GM23338 (cell line): ENCODE measurements around the gene ZNF692. TPM values are rescaled to one million over a fixed set of nuclear protein-coding genes. Genes with fewer than 3 reads are reported as not detected.

Experiments used
- ATAC-seq: fragments of 200-7000 bp; cut with Tn5 transposase; 3 replicates; pipeline ENCODE4 v1.9.1; 2020
- DNase-seq: peaks from one replicate; pipeline ENCODE4 v3.0.0-alpha.2; 2015; ENCODE audit warnings: low spot score
- H2AFZ ChIP-seq: fragments of 200-600 bp; sonication (generic); 2 replicates; pipeline ENCODE4 v1.8.0; 2016; ENCODE audit warnings: antibody characterized with exemption, mild to moderate bottlenecking, moderate library complexity
- H3F3A ChIP-seq: fragments of 200-600 bp; sonication (generic); replicated peaks from 2 replicates; pipeline ENCODE4 v1.8.0; 2017; ENCODE audit warnings: antibody characterized with exemption, mixed run types, low read depth
- H3K27ac ChIP-seq: fragments of 200-600 bp; sonication (generic); 2 replicates; pipeline ENCODE4 v1.6.1; 2016; ENCODE audit warnings: low read depth
- H3K27me3 ChIP-seq: fragments of 200-600 bp; sonication (generic); 2 replicates; pipeline ENCODE4 v1.8.0; 2016; ENCODE audit warnings: mild to moderate bottlenecking, mixed run types, moderate library complexity; ENCODE audit not compliant: insufficient read depth
- H3K36me3 ChIP-seq: fragments of 200-600 bp; sonication (generic); 2 replicates; pipeline ENCODE4 v1.8.0; 2016; ENCODE audit warnings: mild to moderate bottlenecking; ENCODE audit not compliant: insufficient read depth
- H3K4me1 ChIP-seq: fragments of 200-600 bp; sonication (generic); 2 replicates; pipeline ENCODE4 v1.8.0; 2016; ENCODE audit warnings: mild to moderate bottlenecking, moderate library complexity; ENCODE audit not compliant: insufficient read depth
- H3K4me2 ChIP-seq: fragments of 200-600 bp; sonication (generic); 2 replicates; pipeline ENCODE4 v1.7.1; 2017; ENCODE audit warnings: mixed run types
- H3K4me3 ChIP-seq: fragments of 200-600 bp; sonication (generic); 2 replicates; pipeline ENCODE4 v1.6.1; 2016; ENCODE audit warnings: mixed run types
- H3K79me2 ChIP-seq: fragments of 200-600 bp; sonication (generic); replicated peaks from 2 replicates; pipeline ENCODE4 v1.8.0; 2017; ENCODE audit warnings: mild to moderate bottlenecking; ENCODE audit not compliant: insufficient read depth
- H3K9me2 ChIP-seq: fragments of 200-600 bp; sonication (generic); 2 replicates; pipeline ENCODE4 v1.8.0; 2017; ENCODE audit not compliant: insufficient read depth
- H4K20me1 ChIP-seq: fragments of 200-600 bp; sonication (generic); replicated peaks from 2 replicates; pipeline ENCODE4 v1.8.0; 2017; ENCODE audit warnings: mild to moderate bottlenecking; ENCODE audit not compliant: insufficient read depth
- H3K27ac Mint-ChIP-seq: 2 replicates; pipeline ENCODE4 v1.8.0; 2020; ENCODE audit warnings: inconsistent platforms, mild to moderate bottlenecking, moderate library complexity, mixed read lengths
- H3K27me3 Mint-ChIP-seq: 3 replicates; pipeline ENCODE4 v1.8.0; 2022; ENCODE audit warnings: low read depth, mild to moderate bottlenecking, moderate library complexity, mixed read lengths, inconsistent platforms; ENCODE audit not compliant: insufficient read depth, poor library complexity
- H3K36me3 Mint-ChIP-seq: 3 replicates; pipeline ENCODE4 v1.8.0; 2021; ENCODE audit warnings: low read depth, mild to moderate bottlenecking, inconsistent platforms, moderate library complexity, mixed read lengths
- H3K4me1 Mint-ChIP-seq: 3 replicates; pipeline ENCODE4 v1.8.0; 2020; ENCODE audit warnings: mild to moderate bottlenecking, inconsistent platforms, mixed read lengths
- H3K4me3 Mint-ChIP-seq: 3 replicates; pipeline ENCODE4 v1.8.0; 2021; ENCODE audit warnings: moderate library complexity, mild to moderate bottlenecking, inconsistent platforms, mixed read lengths
- H3K9me3 Mint-ChIP-seq: 3 replicates; pipeline ENCODE4 v1.8.0; 2020; ENCODE audit warnings: moderate library complexity, mild to moderate bottlenecking, inconsistent platforms, mixed read lengths
- CREB1 ChIP-seq: fragments of 250-450 bp; sonication (Bioruptor Pico); IDR thresholded peaks from 2 replicates; pipeline ENCODE4 v1.5.0; 2020; ENCODE audit warnings: low read depth, mild to moderate bottlenecking, moderate library complexity
- EZH2phosphoT487 ChIP-seq: fragments of 200-600 bp; sonication (generic); IDR thresholded peaks from one replicate; pipeline ENCODE4 v1.8.1; 2018; ENCODE audit warnings: antibody characterized with exemption; ENCODE audit not compliant: unreplicated experiment
- JUNB ChIP-seq: IDR thresholded peaks from one replicate; pipeline ENCODE4 v1.6.1; 2016; ENCODE audit warnings: antibody characterized with exemption; ENCODE audit not compliant: unreplicated experiment
- NANOG ChIP-seq: IDR thresholded peaks from 2 replicates; pipeline ENCODE4 v1.6.1; 2016; ENCODE audit warnings: antibody characterized with exemption, borderline replicate concordance
- STAT1 ChIP-seq: IDR thresholded peaks from one replicate; pipeline ENCODE4 v1.6.1; 2016; ENCODE audit warnings: antibody characterized with exemption; ENCODE audit not compliant: unreplicated experiment
- polyA plus RNA-seq: library from polyadenylated mRNA; unstranded; fragments of >200 nt; fragmentation: Nextera tagmentation; extraction: Ambion mirVana; gene quantifications from 2 replicates; pipeline ENCODE4 v1.2.1, GENCODE V29; 2016
- total RNA-seq: library from RNA; depleted of rRNA; stranded (reverse); fragments of >200 nt; shearing (Covaris generic); gene quantifications from 2 replicates; pipeline ENCODE4 v1.2.3, GENCODE V29; 2014
- TF ChIP-seq, protein P1 (sequence below): fragments of 250-450 bp; sonication (Bioruptor Pico); IDR thresholded peaks from 2 replicates; pipeline ENCODE4 v1.5.0; 2020; ENCODE audit warnings: mild to moderate bottlenecking, moderate library complexity
- TF ChIP-seq, protein P2 (sequence below): IDR thresholded peaks from 2 replicates; pipeline ENCODE4 v1.6.1; 2016; ENCODE audit warnings: antibody characterized with exemption
- TF ChIP-seq, protein P3 (sequence below), 2 experiments: fragments of 200-600 bp in 1 of 2; sonication (generic) in 1 of 2; conservative IDR thresholded peaks; 2 replicates each; pipeline versions ENCODE4 v1.5.1 to v1.6.1; 2016 to 2017; ENCODE audit warnings: antibody characterized with exemption in 2 of 2, low read depth in 2 of 2, mild to moderate bottlenecking in 2 of 2, moderate library complexity in 1 of 2

ZNF692 gene
- total and polyA plus RNA-seq, 2 experiments from 2014 or later = 41.2 to 57.1 TPM

GRCh38 chr1:248847956-248848561, 10.8 kb downstream of the ZNF692 start (continued):
- TF ChIP-seq, protein P1, sequence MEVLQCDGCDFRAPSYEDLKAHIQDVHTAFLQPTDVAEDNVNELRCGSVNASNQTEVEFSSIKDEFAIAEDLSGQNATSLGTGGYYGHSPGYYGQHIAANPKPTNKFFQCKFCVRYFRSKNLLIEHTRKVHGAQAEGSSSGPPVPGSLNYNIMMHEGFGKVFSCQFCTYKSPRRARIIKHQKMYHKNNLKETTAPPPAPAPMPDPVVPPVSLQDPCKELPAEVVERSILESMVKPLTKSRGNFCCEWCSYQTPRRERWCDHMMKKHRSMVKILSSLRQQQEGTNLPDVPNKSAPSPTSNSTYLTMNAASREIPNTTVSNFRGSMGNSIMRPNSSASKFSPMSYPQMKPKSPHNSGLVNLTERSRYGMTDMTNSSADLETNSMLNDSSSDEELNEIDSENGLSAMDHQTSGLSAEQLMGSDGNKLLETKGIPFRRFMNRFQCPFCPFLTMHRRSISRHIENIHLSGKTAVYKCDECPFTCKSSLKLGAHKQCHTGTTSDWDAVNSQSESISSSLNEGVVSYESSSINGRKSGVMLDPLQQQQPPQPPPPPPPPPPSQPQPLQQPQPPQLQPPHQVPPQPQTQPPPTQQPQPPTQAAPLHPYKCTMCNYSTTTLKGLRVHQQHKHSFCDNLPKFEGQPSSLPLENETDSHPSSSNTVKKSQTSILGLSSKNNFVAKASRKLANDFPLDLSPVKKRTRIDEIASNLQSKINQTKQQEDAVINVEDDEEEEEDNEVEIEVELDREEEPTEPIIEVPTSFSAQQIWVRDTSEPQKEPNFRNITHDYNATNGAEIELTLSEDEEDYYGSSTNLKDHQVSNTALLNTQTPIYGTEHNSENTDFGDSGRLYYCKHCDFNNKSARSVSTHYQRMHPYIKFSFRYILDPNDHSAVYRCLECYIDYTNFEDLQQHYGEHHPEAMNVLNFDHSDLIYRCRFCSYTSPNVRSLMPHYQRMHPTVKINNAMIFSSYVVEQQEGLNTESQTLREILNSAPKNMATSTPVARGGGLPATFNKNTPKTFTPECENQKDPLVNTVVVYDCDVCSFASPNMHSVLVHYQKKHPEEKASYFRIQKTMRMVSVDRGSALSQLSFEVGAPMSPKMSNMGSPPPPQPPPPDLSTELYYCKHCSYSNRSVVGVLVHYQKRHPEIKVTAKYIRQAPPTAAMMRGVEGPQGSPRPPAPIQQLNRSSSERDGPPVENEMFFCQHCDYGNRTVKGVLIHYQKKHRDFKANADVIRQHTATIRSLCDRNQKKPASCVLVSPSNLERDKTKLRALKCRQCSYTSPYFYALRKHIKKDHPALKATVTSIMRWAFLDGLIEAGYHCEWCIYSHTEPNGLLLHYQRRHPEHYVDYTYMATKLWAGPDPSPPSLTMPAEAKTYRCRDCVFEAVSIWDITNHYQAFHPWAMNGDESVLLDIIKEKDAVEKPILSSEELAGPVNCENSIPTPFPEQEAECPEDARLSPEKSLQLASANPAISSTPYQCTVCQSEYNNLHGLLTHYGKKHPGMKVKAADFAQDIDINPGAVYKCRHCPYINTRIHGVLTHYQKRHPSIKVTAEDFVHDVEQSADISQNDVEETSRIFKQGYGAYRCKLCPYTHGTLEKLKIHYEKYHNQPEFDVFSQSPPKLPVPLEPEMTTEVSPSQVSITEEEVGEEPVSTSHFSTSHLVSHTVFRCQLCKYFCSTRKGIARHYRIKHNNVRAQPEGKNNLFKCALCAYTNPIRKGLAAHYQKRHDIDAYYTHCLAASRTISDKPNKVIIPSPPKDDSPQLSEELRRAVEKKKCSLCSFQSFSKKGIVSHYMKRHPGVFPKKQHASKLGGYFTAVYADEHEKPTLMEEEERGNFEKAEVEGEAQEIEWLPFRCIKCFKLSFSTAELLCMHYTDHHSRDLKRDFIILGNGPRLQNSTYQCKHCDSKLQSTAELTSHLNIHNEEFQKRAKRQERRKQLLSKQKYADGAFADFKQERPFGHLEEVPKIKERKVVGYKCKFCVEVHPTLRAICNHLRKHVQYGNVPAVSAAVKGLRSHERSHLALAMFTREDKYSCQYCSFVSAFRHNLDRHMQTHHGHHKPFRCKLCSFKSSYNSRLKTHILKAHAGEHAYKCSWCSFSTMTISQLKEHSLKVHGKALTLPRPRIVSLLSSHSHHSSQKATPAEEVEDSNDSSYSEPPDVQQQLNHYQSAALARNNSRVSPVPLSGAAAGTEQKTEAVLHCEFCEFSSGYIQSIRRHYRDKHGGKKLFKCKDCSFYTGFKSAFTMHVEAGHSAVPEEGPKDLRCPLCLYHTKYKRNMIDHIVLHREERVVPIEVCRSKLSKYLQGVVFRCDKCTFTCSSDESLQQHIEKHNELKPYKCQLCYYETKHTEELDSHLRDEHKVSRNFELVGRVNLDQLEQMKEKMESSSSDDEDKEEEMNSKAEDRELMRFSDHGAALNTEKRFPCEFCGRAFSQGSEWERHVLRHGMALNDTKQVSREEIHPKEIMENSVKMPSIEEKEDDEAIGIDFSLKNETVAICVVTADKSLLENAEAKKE = no peak
- TF ChIP-seq, protein P2, sequence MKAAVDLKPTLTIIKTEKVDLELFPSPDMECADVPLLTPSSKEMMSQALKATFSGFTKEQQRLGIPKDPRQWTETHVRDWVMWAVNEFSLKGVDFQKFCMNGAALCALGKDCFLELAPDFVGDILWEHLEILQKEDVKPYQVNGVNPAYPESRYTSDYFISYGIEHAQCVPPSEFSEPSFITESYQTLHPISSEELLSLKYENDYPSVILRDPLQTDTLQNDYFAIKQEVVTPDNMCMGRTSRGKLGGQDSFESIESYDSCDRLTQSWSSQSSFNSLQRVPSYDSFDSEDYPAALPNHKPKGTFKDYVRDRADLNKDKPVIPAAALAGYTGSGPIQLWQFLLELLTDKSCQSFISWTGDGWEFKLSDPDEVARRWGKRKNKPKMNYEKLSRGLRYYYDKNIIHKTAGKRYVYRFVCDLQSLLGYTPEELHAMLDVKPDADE = no peak
- TF ChIP-seq EZH2phosphoT487 (no peak), NANOG (no peak), JUNB (no peak)

DNA sequence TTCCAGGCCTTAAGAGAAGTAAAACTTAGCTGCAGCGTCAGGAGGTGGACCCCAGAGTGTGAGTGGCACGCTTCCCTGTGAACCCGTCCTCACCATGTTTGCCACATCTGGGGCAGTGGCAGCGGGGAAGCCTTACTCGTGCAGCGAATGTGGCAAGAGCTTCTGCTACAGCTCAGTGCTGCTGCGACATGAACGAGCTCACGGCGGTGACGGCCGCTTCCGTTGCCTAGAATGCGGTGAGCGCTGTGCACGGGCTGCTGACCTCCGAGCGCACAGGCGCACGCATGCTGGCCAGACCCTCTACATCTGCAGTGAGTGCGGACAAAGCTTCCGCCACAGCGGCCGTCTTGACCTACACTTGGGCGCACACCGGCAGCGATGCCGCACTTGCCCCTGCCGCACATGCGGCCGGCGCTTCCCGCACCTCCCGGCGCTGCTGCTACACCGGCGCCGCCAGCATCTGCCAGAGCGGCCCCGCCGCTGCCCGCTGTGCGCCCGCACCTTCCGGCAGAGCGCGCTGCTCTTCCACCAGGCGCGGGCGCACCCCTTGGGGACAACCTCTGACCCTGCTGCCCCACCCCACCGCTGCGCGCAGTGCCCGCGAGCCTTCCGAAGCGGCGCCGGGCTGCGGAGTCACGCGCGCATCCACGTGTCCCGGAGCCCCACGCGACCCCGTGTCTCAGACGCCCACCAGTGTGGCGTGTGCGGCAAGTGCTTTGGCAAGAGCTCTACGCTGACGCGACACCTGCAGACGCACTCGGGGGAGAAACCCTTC, 11.5 kb downstream of the ZNF692 start:
- H3K36me3 Mint-ChIP-seq = peaks cover 43% of the 10 kb centered on the region
- Histone ChIP-seq H3K4me2 (peak overlapping the region; percentile 89), H2AFZ (peak overlapping the region; percentile 86), H3K27me3 (peaks cover 47% of the 10 kb centered on the region), H3K27ac (no peak overlapping the region), H4K20me1 (peaks cover 13% of the 10 kb centered on the region), H3F3A (peaks cover 13% of the 10 kb centered on the region), H3K4me3 (peak overlapping the region; percentile 68), H3K79me2 (no peaks in the 10 kb centered on the region), H3K36me3 (no peaks in the 10 kb centered on the region), H3K9me2 (no peaks in the 10 kb centered on the region), H3K4me1 (peaks cover 6% of the 10 kb centered on the region; the same call in 1 of the 2 replicates)
- H3K9me3 Mint-ChIP-seq = no peaks in the 10 kb centered on the region; the same call in 2 of the 3 replicates
- peaks cover 8% of the 10 kb centered on the region for H3K4me1 Mint-ChIP-seq
- peaks cover 18% of the 10 kb centered on the region for H3K27me3 Mint-ChIP-seq
- DNase-seq (peak; percentile 81), ATAC-seq (peak; percentile 85)
- peak overlapping the region; percentile 62; the same call in 2 of the 3 replicates for H3K4me3 Mint-ChIP-seq
- TF ChIP-seq STAT1 (no peak), NANOG (no peak), EZH2phosphoT487 (no peak), CREB1 (CRISPR knock-in tag) (no peak)
- TF ChIP-seq, protein P2 = no peak
- TF ChIP-seq, protein P3, sequence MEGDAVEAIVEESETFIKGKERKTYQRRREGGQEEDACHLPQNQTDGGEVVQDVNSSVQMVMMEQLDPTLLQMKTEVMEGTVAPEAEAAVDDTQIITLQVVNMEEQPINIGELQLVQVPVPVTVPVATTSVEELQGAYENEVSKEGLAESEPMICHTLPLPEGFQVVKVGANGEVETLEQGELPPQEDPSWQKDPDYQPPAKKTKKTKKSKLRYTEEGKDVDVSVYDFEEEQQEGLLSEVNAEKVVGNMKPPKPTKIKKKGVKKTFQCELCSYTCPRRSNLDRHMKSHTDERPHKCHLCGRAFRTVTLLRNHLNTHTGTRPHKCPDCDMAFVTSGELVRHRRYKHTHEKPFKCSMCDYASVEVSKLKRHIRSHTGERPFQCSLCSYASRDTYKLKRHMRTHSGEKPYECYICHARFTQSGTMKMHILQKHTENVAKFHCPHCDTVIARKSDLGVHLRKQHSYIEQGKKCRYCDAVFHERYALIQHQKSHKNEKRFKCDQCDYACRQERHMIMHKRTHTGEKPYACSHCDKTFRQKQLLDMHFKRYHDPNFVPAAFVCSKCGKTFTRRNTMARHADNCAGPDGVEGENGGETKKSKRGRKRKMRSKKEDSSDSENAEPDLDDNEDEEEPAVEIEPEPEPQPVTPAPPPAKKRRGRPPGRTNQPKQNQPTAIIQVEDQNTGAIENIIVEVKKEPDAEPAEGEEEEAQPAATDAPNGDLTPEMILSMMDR (conservative IDR thresholded peaks at IDR 0.05; ENCODE audit: low read depth in 2 of 2) = peak in 1 of 2 experiments; percentile 46; a peak in 2 of 4 replicates
- H3K27ac Mint-ChIP-seq = no peak overlapping the region
